OCI-LY1 (cell line): ENCODE measurements around the gene GRB14.
"Not testable (repeated sequence)": the region's sequence is repeated elsewhere in the genome, so short reads cannot be mapped to it uniquely, and the experiment has no call there.

Source experiments
- CTCF ChIP-seq: fragments of 200-600 bp; sonication (generic), shearing (Covaris generic); IDR thresholded peaks from 2 replicates; pipeline ENCODE4 v1.5.1; 2017; ENCODE audit warnings: mild to moderate bottlenecking, antibody characterized with exemption, low read length, moderate library complexity, mixed read lengths
- EZH2 ChIP-seq: fragments of 200-600 bp; sonication (generic), shearing (Covaris generic); IDR thresholded peaks from 2 replicates; pipeline ENCODE4 v1.8.0; 2017; ENCODE audit warnings: borderline replicate concordance, mixed run types, mild to moderate bottlenecking, antibody characterized with exemption, low read length, moderate library complexity, mixed read lengths

- TF ChIP-seq CTCF, EZH2: not testable (repeated sequence)
These were observed 156.2 kb downstream of the GRB14 start for GRCh38 chr2:164465047-164465446.
